ENCODE results near the gene OR4E1.
"Not testable (repeated sequence)": the region's sequence is repeated elsewhere in the genome, so short reads cannot be mapped to it uniquely, and the experiment has no call there.

- TF ChIP-seq CTCF (conservative IDR thresholded peaks at IDR 0.05; ENCODE audit: low read length); EZH2phosphoT487 (IDR thresholded peaks at IDR 0.05; ENCODE audit: borderline replicate concordance): not testable (repeated sequence)
Observed at GRCh38 chr14:21630503-21630902, 43.1 kb downstream of the OR4E1 start.
